HepG2 (cell line): ENCODE measurements around the gene PEX12. TPM values are rescaled to one million over a fixed set of nuclear protein-coding genes. Genes with fewer than 3 reads are reported as not detected.
"Not testable (repeated sequence)": the region's sequence is repeated elsewhere in the genome, so short reads cannot be mapped to it uniquely, and the experiment has no call there.

Experiments used
- ATAC-seq: fragments of 200-7000 bp; cut with Tn5 transposase; 3 replicates; pipeline ENCODE4 v1.9.1; 2020; ENCODE audit warnings: mild to moderate bottlenecking, moderate library complexity
- BruUV-seq: library from RNA; stranded (reverse); fragments of 400-500 nt; replicated peaks from 2 replicates; lab custom pipeline; 2021; lab: Mats Ljungman, UMichigan
- CTCF ChIA-PET: fragments of 300-600 bp; formaldehyde crosslinking; extraction: SDS; loops from one replicate; lab custom pipeline; 2021; ENCODE audit warnings: low total read pairs, inconsistent platforms, low intra/inter-chr PET ratio; lab: Yijun Ruan, JAX
- POLR2A ChIA-PET: fragments of 350-600 bp; sonication (Branson Sonifier 250); formaldehyde crosslinking; loops from one replicate; lab custom pipeline; 2020; ENCODE audit warnings: antibody characterized with exemption, inconsistent platforms; lab: Yijun Ruan, JAX
- DNase-seq: peaks from one replicate; pipeline ENCODE4 v3.0.0-alpha.2; 2015; ENCODE audit warnings: low spot score
- FAIRE-seq: peaks from 3 replicates; lab custom pipeline; 2011; peaks lifted over from hg19 to GRCh38; lab: Jason Lieb, UNC
- H2AFZ ChIP-seq: one replicate; pipeline ENCODE4 v1.6.1; 2011; ENCODE audit warnings: low read length, inconsistent platforms
- H3K27ac ChIP-seq: fragments of 300-600 bp; 3 replicates; pipeline ENCODE4 v1.8.0; 2011; ENCODE audit warnings: mixed run types, mild to moderate bottlenecking, mixed read lengths, low read length, inconsistent platforms; ENCODE audit not compliant: insufficient read depth; ENCODE audit errors: extremely low read length
- H3K27me3 ChIP-seq, 2 experiments: fragments of 200-600 bp in 1 of 2; 2 replicates in 1 of 2; 3 replicates in 1 of 2; pipeline versions ENCODE4 v1.6.0 to v1.8.0; 2011; ENCODE audit warnings: low read length in 2 of 2, mild to moderate bottlenecking in 2 of 2, moderate library complexity in 2 of 2, inconsistent platforms in 1 of 2; ENCODE audit not compliant: insufficient read depth in 2 of 2, control insufficient read depth in 1 of 2
- H3K36me3 ChIP-seq, 2 experiments: fragments of 200-600 bp in 1 of 2; replicated peaks in 1 of 2; 2 replicates in 1 of 2; 3 replicates in 1 of 2; pipeline versions ENCODE4 v1.5.1 to v1.8.0; 2011; ENCODE audit warnings: low read length in 2 of 2, inconsistent platforms in 1 of 2; ENCODE audit not compliant: insufficient read depth in 2 of 2, control insufficient read depth in 1 of 2
- H3K4me1 ChIP-seq: 2 replicates; pipeline ENCODE4 v1.5.1; 2012; ENCODE audit warnings: low read length, inconsistent platforms; ENCODE audit not compliant: insufficient read depth
- H3K4me2 ChIP-seq: 2 replicates; pipeline ENCODE4 v1.6.0; 2011; ENCODE audit warnings: low read depth, low read length, inconsistent platforms
- H3K4me3 ChIP-seq, 3 experiments: fragments of 200-600 bp in 1 of 3; sonication (generic), shearing (Covaris generic) in 1 of 3; replicated peaks in 1 of 3; 2 replicates each; pipeline ENCODE4 v1.5.1; 2011 to 2016; ENCODE audit warnings: low read length in 3 of 3, inconsistent platforms in 2 of 3, low read depth in 2 of 3, mild to moderate bottlenecking in 2 of 3, control low read depth in 1 of 3, mixed read lengths in 1 of 3; ENCODE audit not compliant: insufficient read depth in 1 of 3
- H3K79me2 ChIP-seq: one replicate; pipeline ENCODE4 v1.6.1; 2011; ENCODE audit warnings: low read length, inconsistent platforms; ENCODE audit not compliant: insufficient read depth
- H3K9ac ChIP-seq: 2 replicates; pipeline ENCODE4 v1.6.0; 2011; ENCODE audit warnings: mild to moderate bottlenecking, low read depth, low read length, inconsistent platforms; ENCODE audit not compliant: insufficient read depth
- H3K9me3 ChIP-seq: 2 replicates; pipeline ENCODE4 v1.5.1; 2012; ENCODE audit warnings: mild to moderate bottlenecking, low read length
- H4K20me1 ChIP-seq: 2 replicates; pipeline ENCODE4 v1.6.0; 2011; ENCODE audit warnings: inconsistent platforms, mild to moderate bottlenecking, low read length, moderate library complexity; ENCODE audit not compliant: insufficient read depth
- ZNF451 ChIP-seq: sonication (generic); formaldehyde crosslinking; IDR thresholded peaks from 2 replicates; pipeline ENCODE4 v1.5.0; 2020; ENCODE audit warnings: mild to moderate bottlenecking, missing genetic modification reagents
- ZNF614 ChIP-seq: IDR thresholded peaks from 2 replicates; pipeline ENCODE4 v1.6.1; 2018; ENCODE audit warnings: missing biosample characterization, missing genetic modification reagents, inconsistent platforms, borderline replicate concordance
- ZNF792 ChIP-seq: IDR thresholded peaks from 2 replicates; pipeline ENCODE4 v1.6.1; 2016
- WGBS: methylation state at CpG from one replicate; pipeline ENCODE4 v1.1.6; 2017; ENCODE audit warnings: low lambda C conversion rate; 5-methylcytosine and 5-hydroxymethylcytosine counted together
- in situ Hi-C: cut with HindIII; loops from 2 replicates; pipeline ENCODE4 v1.10.0; 2017; ENCODE audit warnings: low pct_unique_long_range_greater_than_20kb; ENCODE audit not compliant: extremely low pct_ligation_motif_present
- intact Hi-C: fragments of 100-400 bp; cut with micrococcal nuclease; formaldehyde crosslinking; loops from one replicate; pipeline ENCODE4 v1.10.0; 2022; ENCODE audit not compliant: unreplicated experiment
- polyA plus RNA-seq, 8 experiments: library from polyadenylated mRNA; depleted of rRNA in 3 of 8; stranded (reverse) in 7 of 8; unstranded in 1 of 8; fragments of >200 nt; fragmentation: Illumina TruSeq in 4 of 8; extraction: Trizol in 4 of 8; gene quantifications; 2 replicates each; pipeline versions ENCODE4 v1.2.1 to v1.2.3, GENCODE V29; 2011 to 2016; ENCODE audit warnings: low read depth in 4 of 8, missing spikeins in 1 of 8, mixed read lengths in 1 of 8; ENCODE audit not compliant: insufficient read depth in 1 of 8
- small RNA-seq, 3 experiments: library from RNA; depleted of rRNA; stranded (forward); fragments of <200 nt; gene quantifications; one replicate each; pipeline ENCODE3, GENCODE V24; 2012; ENCODE audit warnings: low read depth in 2 of 3, low replicate concordance in 1 of 3; ENCODE audit not compliant: insufficient read length in 3 of 3, insufficient read depth in 2 of 3
- total RNA-seq, 5 experiments: library from RNA; depleted of rRNA; stranded (reverse); fragments of >200 nt; fragmentation: Illumina TruSeq; extraction: Trizol; gene quantifications; 2 replicates each; pipeline ENCODE4 v1.2.3, GENCODE V29; 2016; ENCODE audit warnings: low read depth in 1 of 5

The PEX12 gene
- total and polyA plus RNA-seq, 2 of the 13 experiments (the other 11 are each of a cell fraction or from before 2014, with no cell fraction given), result 5.1 to 11.9 TPM

DNA sequence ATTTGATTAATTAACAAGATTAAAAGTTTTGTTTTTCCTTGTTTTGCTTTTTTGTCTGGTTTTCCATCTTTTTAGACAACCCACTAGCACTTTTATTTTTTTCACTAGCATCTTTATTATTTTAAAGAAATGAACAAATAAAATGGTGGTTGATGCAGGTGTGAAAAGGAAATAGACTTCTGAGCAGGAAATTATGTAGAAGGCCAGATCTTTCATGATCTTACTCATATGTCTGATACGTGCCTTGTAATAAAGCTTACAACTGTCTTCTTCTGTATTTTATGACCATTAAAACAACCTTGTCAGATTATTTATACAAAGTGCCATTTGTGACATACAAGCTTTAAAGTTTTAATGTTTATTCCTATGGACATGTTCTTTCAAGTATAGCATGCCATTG lies 47.2 kb downstream of the PEX12 start (continued):
- TF ChIP-seq ZNF451, result no peak

DNA sequence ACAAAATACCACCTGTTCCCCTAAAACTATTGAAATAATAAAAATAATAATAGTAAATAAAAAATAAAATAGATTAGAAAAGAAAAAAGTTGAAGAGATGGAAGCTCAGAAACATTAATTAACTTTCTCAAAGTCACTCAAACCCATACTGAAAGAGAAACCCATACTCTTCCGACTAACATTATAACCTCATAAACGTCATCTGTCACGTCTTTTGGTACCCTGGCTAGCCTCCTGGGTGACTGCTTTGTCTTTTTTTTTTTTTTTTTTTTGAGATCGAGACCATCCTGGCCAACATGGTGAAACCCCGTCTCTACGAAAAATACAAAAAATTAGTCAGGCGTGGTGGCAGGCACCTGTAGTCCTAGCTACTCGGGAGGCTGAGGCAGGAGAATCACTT lies 48.5 kb downstream of the PEX12 start:
- Histone ChIP-seq H3K4me1 (no peaks in the 10 kb centered on the region), H3K9me3 (no peaks in the 10 kb centered on the region), H3K4me3 (no peak overlapping the region), H3K27me3 (no peaks in the 10 kb centered on the region; a peak in 1 of 5 replicates)
- intact Hi-C loops, result loop anchor here (10.0 kb wide), 1 partner anchor 1105 kb away; no protein-coding TSS in a partner anchor
- FAIRE-seq, result no peak
- CTCF ChIA-PET, result no interaction called here
- TF ChIP-seq ZNF614 (no peak), ZNF792 (CRISPR knock-in tag) (no peak)
- TF ChIP-seq, all 625 proteins: peak for 0
- Histone ChIP-seq H3K79me2 (no peaks in the 10 kb centered on the region), H3K4me2 (no peak overlapping the region), H2AFZ (no peak overlapping the region), H4K20me1 (no peaks in the 10 kb centered on the region), H3K9ac (no peak overlapping the region), H3K36me3 (no peaks in the 10 kb centered on the region), H3K27ac (no peak overlapping the region)
- in situ Hi-C loops, result loop anchor here (10.0 to 25.0 kb wide), 2 partner anchors 355 to 1118 kb away; no protein-coding TSS in a partner anchor
- no peak for ATAC-seq
- WGBS, result 48% methylated on average over 8 of the region's 8 CpGs
- DNase-seq, result no peak
- no TSS peak for BruUV-seq
- POLR2A ChIA-PET, result no interaction called here

DNA sequence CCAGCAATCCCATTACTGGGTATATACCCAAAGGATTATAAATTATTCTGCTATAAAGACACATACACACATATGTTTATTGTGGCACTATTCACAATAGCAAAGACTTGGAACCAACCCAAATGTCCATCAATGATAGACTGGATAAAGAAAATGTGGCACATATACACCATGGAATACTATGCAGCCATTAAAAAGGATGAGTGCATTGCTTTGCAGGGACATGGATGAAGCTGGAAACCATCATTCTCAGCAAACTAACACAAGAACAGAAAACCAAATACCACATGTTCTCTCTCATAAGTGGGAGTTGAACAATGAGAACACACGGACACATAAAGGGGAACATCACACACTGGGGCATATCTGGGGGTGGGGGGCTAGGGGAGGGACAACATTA lies 49.0 kb downstream of the PEX12 start:
- H3K4me1 ChIP-seq, H3K9ac ChIP-seq, CTCF ChIA-PET, H3K4me2 ChIP-seq, H3K27me3 ChIP-seq, H3K9me3 ChIP-seq, H3K36me3 ChIP-seq, BruUV-seq, DNase-seq, H4K20me1 ChIP-seq, ATAC-seq, POLR2A ChIA-PET, H2AFZ ChIP-seq, H3K4me3 ChIP-seq, FAIRE-seq, H3K79me2 ChIP-seq, intact Hi-C loops, H3K27ac ChIP-seq: not testable (repeated sequence)
- in situ Hi-C loops, result loop anchor here (25.0 kb wide), 1 partner anchor 1117 kb away; no protein-coding TSS in a partner anchor
- 0% methylated on average over 1 of the region's 1 CpG for WGBS

Small RNA genes lying within 50 kb of the gene (small RNA-seq; reads per million reads assigned to genes)
- gene AC004134.1, result 0 reads per million in 3 experiments
- gene AC015911.1, result 0 reads per million in 3 experiments
- 27.1 to 86.0 (median 37.4) reads per million in 3 experiments for gene SNORD7

Other genes starting within 250 kb of the PEX12 start
- not detected in 2 replicates for gene SLFN11, start 204.9 kb downstream of the PEX12 start, total RNA-seq (2016; rRNA removed; fragmentation: Illumina TruSeq; extraction: Trizol)
- gene SLFN11, start 204.9 kb downstream of the PEX12 start, polyA plus RNA-seq (2011; rRNA removed), result not detected in 2 replicates
- gene SLFN12, start 146.1 kb downstream of the PEX12 start, total RNA-seq (2016; rRNA removed; fragmentation: Illumina TruSeq; extraction: Trizol), result 0.13 TPM in 1 of 2 replicates, not detected in the other
- gene SLFN12, start 146.1 kb downstream of the PEX12 start, polyA plus RNA-seq (2011; rRNA removed), result not detected in 2 replicates
- 0.18 TPM in 1 of 2 replicates, not detected in the other for gene SLFN13, start 129.8 kb downstream of the PEX12 start, total RNA-seq (2016; rRNA removed; fragmentation: Illumina TruSeq; extraction: Trizol)
- not detected in 2 replicates for gene SLFN13, start 129.8 kb downstream of the PEX12 start, polyA plus RNA-seq (2011; rRNA removed)
- not detected in 2 replicates for gene SLFN12L, start 40.9 kb downstream of the PEX12 start, total RNA-seq (2016; rRNA removed; fragmentation: Illumina TruSeq; extraction: Trizol)
- gene SLFN12L, start 40.9 kb downstream of the PEX12 start, polyA plus RNA-seq (2011; rRNA removed), result not detected in 2 replicates
- gene SLFN14, start 17.8 kb downstream of the PEX12 start, total RNA-seq (2016; rRNA removed; fragmentation: Illumina TruSeq; extraction: Trizol), result not detected in 2 replicates
- gene SLFN14, start 17.8 kb downstream of the PEX12 start, polyA plus RNA-seq (2011; rRNA removed), result not detected in 2 replicates
- gene AP2B1, start 8.8 kb upstream of the PEX12 start, total RNA-seq (2016; rRNA removed; fragmentation: Illumina TruSeq; extraction: Trizol), result 23.8 and 58.4 TPM in 2 replicates
- gene AP2B1, start 8.8 kb upstream of the PEX12 start, polyA plus RNA-seq (2011; rRNA removed), result 67.4 and 71.3 TPM in 2 replicates
- gene RASL10B, start 153.1 kb upstream of the PEX12 start, total RNA-seq (2016; rRNA removed; fragmentation: Illumina TruSeq; extraction: Trizol), result 11.0 TPM in 2 replicates
- gene RASL10B, start 153.1 kb upstream of the PEX12 start, polyA plus RNA-seq (2011; rRNA removed), result 7.5 and 8.8 TPM in 2 replicates
- gene GAS2L2, start 174.7 kb upstream of the PEX12 start, total RNA-seq (2016; rRNA removed; fragmentation: Illumina TruSeq; extraction: Trizol), result not detected in 2 replicates
- gene GAS2L2, start 174.7 kb upstream of the PEX12 start, polyA plus RNA-seq (2011; rRNA removed), result not detected in 2 replicates
- not detected in 2 replicates for gene C17orf50, start 182.3 kb upstream of the PEX12 start, total RNA-seq (2016; rRNA removed; fragmentation: Illumina TruSeq; extraction: Trizol)
- not detected in 2 replicates for gene C17orf50, start 182.3 kb upstream of the PEX12 start, polyA plus RNA-seq (2011; rRNA removed)
- not detected in 2 replicates for gene MMP28, start 217.1 kb upstream of the PEX12 start, total RNA-seq (2016; rRNA removed; fragmentation: Illumina TruSeq; extraction: Trizol)
- not detected in 2 replicates for gene MMP28, start 217.1 kb upstream of the PEX12 start, polyA plus RNA-seq (2011; rRNA removed)
- gene TAF15, start 230.9 kb upstream of the PEX12 start, total RNA-seq (2016; rRNA removed; fragmentation: Illumina TruSeq; extraction: Trizol), result 26.5 and 49.9 TPM in 2 replicates
- 25.2 and 29.3 TPM in 2 replicates for gene TAF15, start 230.9 kb upstream of the PEX12 start, polyA plus RNA-seq (2011; rRNA removed)